ENCODE data around the gene LAMB1. TPM values are rescaled to one million over a fixed set of nuclear protein-coding genes. Genes with fewer than 3 reads are reported as not detected.

Gene LAMB1
- total RNA-seq, 4 donors from 2014 or later = 76.7 to 216 (median 84.6) TPM

DNA sequence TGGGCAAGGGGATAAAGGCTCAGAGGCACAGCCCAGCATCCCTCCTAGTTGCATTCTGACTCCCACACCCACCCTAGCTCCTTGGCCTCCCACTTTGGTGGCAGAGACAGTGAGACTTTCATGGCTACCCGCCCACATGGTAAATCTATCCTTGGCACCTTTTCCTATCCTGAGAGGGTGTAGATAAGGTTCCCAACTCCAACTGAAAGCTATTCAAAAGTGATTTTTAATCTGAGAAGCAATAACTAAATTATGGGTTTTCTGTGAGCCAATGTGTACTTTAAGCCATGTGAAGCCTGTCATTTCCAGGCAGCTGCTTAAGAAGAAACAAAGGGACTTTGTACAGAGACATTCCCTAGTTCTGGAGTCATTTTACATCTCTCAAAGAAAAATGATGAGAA, 9.1 kb downstream of the LAMB1 start:
- H3K4me3 ChIP-seq = no peak overlapping the region
- peaks cover 29% of the 10 kb centered on the region for H3K36me3 ChIP-seq
- WGBS = 87% methylated on average over 1 of the region's 1 CpG
- H3K4me1 ChIP-seq = peaks cover 11% of the 10 kb centered on the region
- H3K27ac ChIP-seq = no peak overlapping the region
- no peaks in the 10 kb centered on the region for H3K9me3 ChIP-seq
- no peaks in the 10 kb centered on the region for H3K27me3 ChIP-seq
- TF ChIP-seq POLR2AphosphoS5 (IDR thresholded peaks at IDR 0.05) (no peak), POLR2A (IDR thresholded peaks at IDR 0.05) (no peak), EP300 (IDR thresholded peaks at IDR 0.05) (no peak)
- TF ChIP-seq, protein P1, sequence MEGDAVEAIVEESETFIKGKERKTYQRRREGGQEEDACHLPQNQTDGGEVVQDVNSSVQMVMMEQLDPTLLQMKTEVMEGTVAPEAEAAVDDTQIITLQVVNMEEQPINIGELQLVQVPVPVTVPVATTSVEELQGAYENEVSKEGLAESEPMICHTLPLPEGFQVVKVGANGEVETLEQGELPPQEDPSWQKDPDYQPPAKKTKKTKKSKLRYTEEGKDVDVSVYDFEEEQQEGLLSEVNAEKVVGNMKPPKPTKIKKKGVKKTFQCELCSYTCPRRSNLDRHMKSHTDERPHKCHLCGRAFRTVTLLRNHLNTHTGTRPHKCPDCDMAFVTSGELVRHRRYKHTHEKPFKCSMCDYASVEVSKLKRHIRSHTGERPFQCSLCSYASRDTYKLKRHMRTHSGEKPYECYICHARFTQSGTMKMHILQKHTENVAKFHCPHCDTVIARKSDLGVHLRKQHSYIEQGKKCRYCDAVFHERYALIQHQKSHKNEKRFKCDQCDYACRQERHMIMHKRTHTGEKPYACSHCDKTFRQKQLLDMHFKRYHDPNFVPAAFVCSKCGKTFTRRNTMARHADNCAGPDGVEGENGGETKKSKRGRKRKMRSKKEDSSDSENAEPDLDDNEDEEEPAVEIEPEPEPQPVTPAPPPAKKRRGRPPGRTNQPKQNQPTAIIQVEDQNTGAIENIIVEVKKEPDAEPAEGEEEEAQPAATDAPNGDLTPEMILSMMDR (IDR thresholded peaks at IDR 0.05) = no peak
- DNase-seq (ENCODE audit: low spot score in 2 of 2) = no peak

- Histone ChIP-seq H3K4me1 (no peaks in the 10 kb centered on the region), H3K36me3 (peaks cover 46% of the 10 kb centered on the region), H3K4me3 (no peak overlapping the region), H3K27ac (no peak overlapping the region), H3K9me3 (no peaks in the 10 kb centered on the region), H3K27me3 (no peaks in the 10 kb centered on the region)
- TF ChIP-seq POLR2A (IDR thresholded peaks at IDR 0.05) (no peak), EP300 (IDR thresholded peaks at IDR 0.05) (no peak), POLR2AphosphoS5 (IDR thresholded peaks at IDR 0.05) (no peak)
- TF ChIP-seq, protein P1 (IDR thresholded peaks at IDR 0.05) = no peak
- DNase-seq (ENCODE audit: low spot score in 2 of 2) = no peak
- 72% methylated on average over 9 of the region's 9 CpGs for WGBS
Measured at GRCh38 chr7:107989618-107990373, 13.2 kb downstream of the LAMB1 start.

DNA sequence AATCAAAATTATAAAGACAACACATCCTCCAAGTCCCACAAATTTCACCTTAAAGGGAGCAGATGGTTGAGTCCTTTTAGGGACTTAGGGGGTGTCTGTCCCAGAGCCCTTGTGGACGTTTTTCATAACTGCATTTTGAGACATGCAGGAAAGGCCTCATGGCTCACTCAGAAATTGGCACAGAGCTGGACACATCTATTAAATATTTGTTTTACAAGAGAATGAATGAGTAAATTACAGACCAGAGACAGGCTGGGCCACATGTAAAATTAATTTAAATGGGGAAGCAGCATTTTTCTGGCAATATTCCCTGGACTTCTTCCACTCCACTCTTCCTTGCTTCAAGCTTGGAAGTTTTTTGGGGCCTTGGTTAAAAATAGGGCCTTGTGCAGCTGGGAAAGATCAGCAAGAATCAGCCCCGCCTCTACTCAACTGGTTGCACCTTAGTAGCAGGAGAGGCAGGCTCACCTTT, 20.0 kb downstream of the LAMB1 start:
- peaks cover 36% of the 10 kb centered on the region for H3K36me3 ChIP-seq

GRCh38 chr7:107982042-107982840, 20.7 kb downstream of the LAMB1 start:
- H3K4me3 ChIP-seq = no peak overlapping the region
- no peaks in the 10 kb centered on the region for H3K27me3 ChIP-seq
- no peak overlapping the region for H3K27ac ChIP-seq
- 75% methylated on average over 9 of the region's 9 CpGs for WGBS
- no peak for DNase-seq (ENCODE audit: low spot score in 2 of 2)
- peaks cover 36% of the 10 kb centered on the region for H3K36me3 ChIP-seq
- TF ChIP-seq POLR2AphosphoS5 (IDR thresholded peaks at IDR 0.05) (no peak), POLR2A (IDR thresholded peaks at IDR 0.05) (no peak), EP300 (IDR thresholded peaks at IDR 0.05) (no peak)
- TF ChIP-seq, protein P1 (IDR thresholded peaks at IDR 0.05) = no peak
- H3K9me3 ChIP-seq = no peaks in the 10 kb centered on the region
- H3K4me1 ChIP-seq = peaks cover 3% of the 10 kb centered on the region

More for the DNA sequence above, 20.0 kb downstream of the LAMB1 start:
- DNase-seq (ENCODE audit: low spot score in 2 of 2) = no peak
- WGBS = 28% methylated on average over 2 of the region's 2 CpGs
- H3K27me3 ChIP-seq = no peaks in the 10 kb centered on the region
- H3K4me3 ChIP-seq = no peak overlapping the region
- H3K9me3 ChIP-seq = no peaks in the 10 kb centered on the region
- H3K27ac ChIP-seq = no peak overlapping the region
- peaks cover 3% of the 10 kb centered on the region for H3K4me1 ChIP-seq
- TF ChIP-seq, protein P1 (IDR thresholded peaks at IDR 0.05) = no peak
- TF ChIP-seq POLR2A (IDR thresholded peaks at IDR 0.05) = no peak
- no peak for TF ChIP-seq POLR2AphosphoS5 (IDR thresholded peaks at IDR 0.05)
- TF ChIP-seq EP300 (IDR thresholded peaks at IDR 0.05) = no peak

- H3K27ac ChIP-seq = no peak overlapping the region
- no peaks in the 10 kb centered on the region for H3K9me3 ChIP-seq
- no peaks in the 10 kb centered on the region for H3K27me3 ChIP-seq
- peaks cover 43% of the 10 kb centered on the region for H3K36me3 ChIP-seq
- DNase-seq (ENCODE audit: low spot score in 2 of 2) = no peak
- H3K4me3 ChIP-seq = no peak overlapping the region
- TF ChIP-seq EP300 (IDR thresholded peaks at IDR 0.05) = no peak
- TF ChIP-seq POLR2AphosphoS5 (IDR thresholded peaks at IDR 0.05) = no peak
- TF ChIP-seq, protein P1 (IDR thresholded peaks at IDR 0.05) = no peak
- no peak for TF ChIP-seq POLR2A (IDR thresholded peaks at IDR 0.05)
- WGBS = 90% methylated on average over 4 of the region's 4 CpGs
- H3K4me1 ChIP-seq = peaks cover 3% of the 10 kb centered on the region
Measured at GRCh38 chr7:107981466-107981865, 21.5 kb downstream of the LAMB1 start.

Data from suprapubic skin (tissue), 4 donors.